NCI-H2081 treated with DMSO at 0.1 percent for 48 hours (cell line): Measurements from ENCODE around the gene FN3K.

ENCODE experiments used
- DNase-seq: peaks from one replicate; lab custom pipeline; 2025; lab: John Stamatoyannopoulos, UW

The FN3K gene

GRCh38 chr17:82797061-82797460 lies 61.6 kb downstream of the FN3K start:
- no peak for DNase-seq

- DNase-seq = no peak
These were observed 63.3 kb downstream of the FN3K start for GRCh38 chr17:82798752-82799151.

- DNase-seq = no peak
These were observed 64.2 kb downstream of the FN3K start for GRCh38 chr17:82799591-82799990.
